ENCODE results near the gene SIX2.

DNA sequence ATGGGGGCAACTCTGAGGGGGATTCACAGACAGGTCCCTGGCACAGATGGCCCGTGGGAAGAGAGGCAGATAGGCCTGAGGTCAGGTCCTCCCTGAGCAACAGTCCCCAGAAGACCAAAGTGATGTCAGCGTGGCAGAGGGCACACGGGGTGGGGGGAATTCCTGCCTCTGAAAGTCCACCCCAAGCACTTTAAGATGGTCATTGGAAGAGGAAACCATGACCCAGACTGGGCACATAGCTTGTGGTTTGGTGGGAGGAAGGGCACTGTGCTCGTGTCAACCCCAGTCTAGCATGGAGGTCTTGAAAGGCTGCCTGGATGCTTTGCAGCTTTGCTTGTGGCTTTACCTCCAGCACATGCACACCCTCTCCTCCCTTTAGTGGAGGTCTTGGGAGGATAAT is 38.0 kb upstream of the SIX2 start:
- TF ChIP-seq, protein P1, sequence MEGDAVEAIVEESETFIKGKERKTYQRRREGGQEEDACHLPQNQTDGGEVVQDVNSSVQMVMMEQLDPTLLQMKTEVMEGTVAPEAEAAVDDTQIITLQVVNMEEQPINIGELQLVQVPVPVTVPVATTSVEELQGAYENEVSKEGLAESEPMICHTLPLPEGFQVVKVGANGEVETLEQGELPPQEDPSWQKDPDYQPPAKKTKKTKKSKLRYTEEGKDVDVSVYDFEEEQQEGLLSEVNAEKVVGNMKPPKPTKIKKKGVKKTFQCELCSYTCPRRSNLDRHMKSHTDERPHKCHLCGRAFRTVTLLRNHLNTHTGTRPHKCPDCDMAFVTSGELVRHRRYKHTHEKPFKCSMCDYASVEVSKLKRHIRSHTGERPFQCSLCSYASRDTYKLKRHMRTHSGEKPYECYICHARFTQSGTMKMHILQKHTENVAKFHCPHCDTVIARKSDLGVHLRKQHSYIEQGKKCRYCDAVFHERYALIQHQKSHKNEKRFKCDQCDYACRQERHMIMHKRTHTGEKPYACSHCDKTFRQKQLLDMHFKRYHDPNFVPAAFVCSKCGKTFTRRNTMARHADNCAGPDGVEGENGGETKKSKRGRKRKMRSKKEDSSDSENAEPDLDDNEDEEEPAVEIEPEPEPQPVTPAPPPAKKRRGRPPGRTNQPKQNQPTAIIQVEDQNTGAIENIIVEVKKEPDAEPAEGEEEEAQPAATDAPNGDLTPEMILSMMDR (IDR thresholded peaks at IDR 0.05; ENCODE audit: low read depth, low read length, missing input control): no peak
- TF ChIP-seq FOXA1 (IDR thresholded peaks at IDR 0.05) (no peak), YY1 (IDR thresholded peaks at IDR 0.05) (no peak), GABPA (IDR thresholded peaks at IDR 0.05 in 1 of 2, conservative IDR thresholded peaks at IDR 0.05 in 1 of 2) (no peak), JUND (IDR thresholded peaks at IDR 0.05) (no peak), SP1 (IDR thresholded peaks at IDR 0.05) (no peak), HNF4A (conservative IDR thresholded peaks at IDR 0.05) (no peak), RAD21 (IDR thresholded peaks at IDR 0.05) (no peak), EGR1 (IDR thresholded peaks at IDR 0.05; ENCODE audit: low read depth in 2 of 2) (no peak)
- TF ChIP-seq, protein P2, sequence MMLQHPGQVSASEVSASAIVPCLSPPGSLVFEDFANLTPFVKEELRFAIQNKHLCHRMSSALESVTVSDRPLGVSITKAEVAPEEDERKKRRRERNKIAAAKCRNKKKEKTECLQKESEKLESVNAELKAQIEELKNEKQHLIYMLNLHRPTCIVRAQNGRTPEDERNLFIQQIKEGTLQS (IDR thresholded peaks at IDR 0.05): no peak
- TF ChIP-seq, protein P3, sequence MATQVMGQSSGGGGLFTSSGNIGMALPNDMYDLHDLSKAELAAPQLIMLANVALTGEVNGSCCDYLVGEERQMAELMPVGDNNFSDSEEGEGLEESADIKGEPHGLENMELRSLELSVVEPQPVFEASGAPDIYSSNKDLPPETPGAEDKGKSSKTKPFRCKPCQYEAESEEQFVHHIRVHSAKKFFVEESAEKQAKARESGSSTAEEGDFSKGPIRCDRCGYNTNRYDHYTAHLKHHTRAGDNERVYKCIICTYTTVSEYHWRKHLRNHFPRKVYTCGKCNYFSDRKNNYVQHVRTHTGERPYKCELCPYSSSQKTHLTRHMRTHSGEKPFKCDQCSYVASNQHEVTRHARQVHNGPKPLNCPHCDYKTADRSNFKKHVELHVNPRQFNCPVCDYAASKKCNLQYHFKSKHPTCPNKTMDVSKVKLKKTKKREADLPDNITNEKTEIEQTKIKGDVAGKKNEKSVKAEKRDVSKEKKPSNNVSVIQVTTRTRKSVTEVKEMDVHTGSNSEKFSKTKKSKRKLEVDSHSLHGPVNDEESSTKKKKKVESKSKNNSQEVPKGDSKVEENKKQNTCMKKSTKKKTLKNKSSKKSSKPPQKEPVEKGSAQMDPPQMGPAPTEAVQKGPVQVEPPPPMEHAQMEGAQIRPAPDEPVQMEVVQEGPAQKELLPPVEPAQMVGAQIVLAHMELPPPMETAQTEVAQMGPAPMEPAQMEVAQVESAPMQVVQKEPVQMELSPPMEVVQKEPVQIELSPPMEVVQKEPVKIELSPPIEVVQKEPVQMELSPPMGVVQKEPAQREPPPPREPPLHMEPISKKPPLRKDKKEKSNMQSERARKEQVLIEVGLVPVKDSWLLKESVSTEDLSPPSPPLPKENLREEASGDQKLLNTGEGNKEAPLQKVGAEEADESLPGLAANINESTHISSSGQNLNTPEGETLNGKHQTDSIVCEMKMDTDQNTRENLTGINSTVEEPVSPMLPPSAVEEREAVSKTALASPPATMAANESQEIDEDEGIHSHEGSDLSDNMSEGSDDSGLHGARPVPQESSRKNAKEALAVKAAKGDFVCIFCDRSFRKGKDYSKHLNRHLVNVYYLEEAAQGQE (IDR thresholded peaks at IDR 0.05): no peak
- TF ChIP-seq, protein P4, sequence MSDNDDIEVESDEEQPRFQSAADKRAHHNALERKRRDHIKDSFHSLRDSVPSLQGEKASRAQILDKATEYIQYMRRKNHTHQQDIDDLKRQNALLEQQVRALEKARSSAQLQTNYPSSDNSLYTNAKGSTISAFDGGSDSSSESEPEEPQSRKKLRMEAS (IDR thresholded peaks at IDR 0.05): no peak
